Keratinocyte (primary cell): ENCODE data around the gene RNF41. TPM values are rescaled to one million over a fixed set of nuclear protein-coding genes. Genes with fewer than 3 reads are reported as not detected.

Experiments
- DNase-seq: peaks from one replicate; pipeline ENCODE4 v3.0.0-alpha.2; 2011; ENCODE audit warnings: low read depth, missing footprints, low spot score
- FAIRE-seq: peaks from 2 replicates; lab custom pipeline; 2011; peaks lifted over from hg19 to GRCh38; lab: Jason Lieb, UNC
- H2AFZ ChIP-seq: 2 replicates; pipeline ENCODE4 v1.6.0; 2012; ENCODE audit warnings: low read length, control low read depth, inconsistent platforms; ENCODE audit not compliant: control insufficient read depth
- H3K27ac ChIP-seq: 2 replicates; pipeline ENCODE4 v1.5.1; 2011; ENCODE audit warnings: low read length; ENCODE audit not compliant: control insufficient read depth, insufficient read depth
- H3K27me3 ChIP-seq: 3 replicates; pipeline ENCODE4 v1.6.0; 2011; ENCODE audit warnings: low read length; ENCODE audit not compliant: control insufficient read depth, insufficient read depth; ENCODE audit errors: extremely low read depth
- H3K36me3 ChIP-seq, 2 experiments: 2 replicates in 1 of 2; 3 replicates in 1 of 2; pipeline ENCODE4 v1.5.1; 2011; ENCODE audit warnings: low read length in 2 of 2, mild to moderate bottlenecking in 1 of 2; ENCODE audit not compliant: control insufficient read depth in 2 of 2, insufficient read depth in 2 of 2; ENCODE audit errors: extremely low read depth in 1 of 2
- H3K4me1 ChIP-seq: 3 replicates; pipeline ENCODE4 v1.5.1; 2011; ENCODE audit warnings: low read length; ENCODE audit not compliant: control insufficient read depth, insufficient read depth; ENCODE audit errors: extremely low read depth
- H3K4me2 ChIP-seq: 3 replicates; pipeline ENCODE4 v1.6.0; 2011; ENCODE audit warnings: low read depth, low read length; ENCODE audit not compliant: control insufficient read depth, insufficient read depth; ENCODE audit errors: extremely low read depth
- H3K4me3 ChIP-seq, 3 experiments: fragments of 200-600 bp in 1 of 3; sonication (generic) in 1 of 3; 2 replicates in 2 of 3; 3 replicates in 1 of 3; pipeline ENCODE4 v1.5.1; 2011 to 2016; ENCODE audit warnings: low read length in 3 of 3, mild to moderate bottlenecking in 3 of 3, control low read depth in 2 of 3, inconsistent platforms in 1 of 3, low read depth in 1 of 3, mixed read lengths in 1 of 3, mixed run types in 1 of 3, moderate library complexity in 1 of 3; ENCODE audit not compliant: control insufficient read depth in 2 of 3, insufficient read depth in 2 of 3; ENCODE audit errors: extremely low read depth in 1 of 3
- H3K79me2 ChIP-seq: 2 replicates; pipeline ENCODE4 v1.6.0; 2012; ENCODE audit warnings: low read length; ENCODE audit not compliant: control insufficient read depth, insufficient read depth
- H3K9ac ChIP-seq: 3 replicates; pipeline ENCODE4 v1.6.0; 2011; ENCODE audit warnings: low read length; ENCODE audit not compliant: control insufficient read depth, insufficient read depth; ENCODE audit errors: extremely low read depth
- H3K9me1 ChIP-seq: 3 replicates; pipeline ENCODE4 v1.6.0; 2011; ENCODE audit warnings: low read length; ENCODE audit not compliant: control insufficient read depth, insufficient read depth; ENCODE audit errors: extremely low read depth
- H3K9me3 ChIP-seq: 2 replicates; pipeline ENCODE4 v1.5.1; 2012; ENCODE audit warnings: low read depth, low read length; ENCODE audit not compliant: control insufficient read depth
- H4K20me1 ChIP-seq: 3 replicates; pipeline ENCODE4 v1.6.0; 2011; ENCODE audit warnings: low read length; ENCODE audit not compliant: control insufficient read depth, insufficient read depth; ENCODE audit errors: extremely low read depth
- EZH2 ChIP-seq: IDR thresholded peaks from one replicate; pipeline ENCODE4 v1.6.1; 2012; ENCODE audit warnings: inconsistent platforms, mild to moderate bottlenecking, low read length, moderate library complexity
- dilution Hi-C: fragments of 300-500 bp; cut with MboI; formaldehyde crosslinking; loops from one replicate; pipeline ENCODE4 v1.7.0; 2020; ENCODE audit warnings: low sequenced_read_pairs; ENCODE audit not compliant: extremely low pct_ligation_motif_present
- polyA plus RNA-seq, 5 experiments: library from polyadenylated mRNA; depleted of rRNA in 3 of 5; stranded (reverse) in 3 of 5; stranded (forward) in 1 of 5; unstranded in 1 of 5; fragments of >200 nt; gene quantifications; 1 replicate in 1 of 5; 2 replicates in 3 of 5; 3 replicates in 1 of 5; pipeline versions ENCODE4 v1.2.1 to v1.2.3, GENCODE V29; 2011 to 2012; ENCODE audit warnings: missing spikeins in 2 of 5, low read depth in 1 of 5, low replicate concordance in 1 of 5
- TF ChIP-seq, protein P1 (sequence below), 3 experiments: IDR thresholded peaks in 1 of 3; conservative IDR thresholded peaks in 1 of 3; optimal IDR thresholded peaks in 1 of 3; 2 replicates in 2 of 3; 3 replicates in 1 of 3; pipeline versions ENCODE3 to v1.5.1; 2011; ENCODE audit warnings: low read length in 3 of 3, mild to moderate bottlenecking in 3 of 3, moderate library complexity in 2 of 3, control low read depth in 1 of 3, inconsistent platforms in 1 of 3; ENCODE audit not compliant: insufficient read depth in 2 of 3; ENCODE audit errors: extremely low read depth in 1 of 3

The RNF41 gene
- polyA plus RNA-seq, 1 donor (not counting 4 experiments of a cell fraction or from before 2014, with no cell fraction given): 42.2 TPM

DNA sequence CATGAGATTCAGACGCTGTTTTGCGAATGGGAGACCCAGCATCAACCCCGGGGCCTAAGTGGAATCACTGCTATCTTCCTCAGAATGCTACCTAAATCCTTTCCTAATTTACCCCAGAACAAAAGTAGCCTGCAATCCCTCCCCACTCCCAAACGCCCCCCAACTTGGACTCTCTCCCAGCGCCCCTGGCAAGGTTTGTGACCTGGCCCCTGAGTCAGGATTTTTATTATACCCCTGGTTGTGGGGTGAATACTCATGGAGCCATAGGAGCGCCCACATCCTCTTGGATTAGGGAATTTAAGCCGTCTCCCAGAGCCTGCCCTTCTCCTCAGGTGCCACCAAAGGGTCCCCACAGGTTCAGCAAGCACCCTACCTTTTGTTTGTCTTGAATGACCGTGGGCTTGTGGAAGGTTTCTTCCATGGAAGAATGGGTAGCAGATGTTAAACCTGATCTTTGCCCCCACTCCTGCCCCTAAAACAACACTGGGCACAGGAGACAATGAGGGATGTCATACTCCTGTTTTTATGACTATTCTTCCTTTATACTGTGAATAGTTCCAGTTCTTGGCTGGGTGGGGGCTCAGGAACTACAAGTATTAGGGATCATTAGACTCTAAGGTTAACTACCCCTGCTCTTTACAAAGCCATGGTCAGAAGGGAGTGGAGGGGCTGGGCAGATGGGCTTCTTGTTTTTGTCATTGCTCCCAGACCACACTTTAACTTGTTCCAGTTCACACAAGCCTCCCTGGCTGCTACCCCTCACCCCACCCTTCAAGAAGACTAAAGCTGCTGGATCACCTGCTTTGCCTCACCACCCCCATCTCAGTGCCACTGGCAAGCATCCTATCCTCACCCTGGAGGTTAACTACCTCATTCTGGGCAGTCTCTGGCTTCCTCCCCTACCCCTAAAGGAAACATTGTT is 68.7 kb downstream of the RNF41 start:
- no peak for FAIRE-seq
- Histone ChIP-seq H3K27ac (peak overlapping the region; percentile 89), H3K79me2 (no peaks in the 10 kb centered on the region), H3K9me3 (no peaks in the 10 kb centered on the region), H3K4me2 (peak overlapping the region; percentile 99), H3K9ac (peak overlapping the region; percentile 87), H3K4me1 (peaks cover 19% of the 10 kb centered on the region), H4K20me1 (no peaks in the 10 kb centered on the region), H3K4me3 (peak overlapping the region; percentile 54 to 84 (median 74)), H2AFZ (peak overlapping the region; percentile 84), H3K27me3 (no peaks in the 10 kb centered on the region), H3K36me3 (peaks cover 0 to 6% of the 10 kb centered on the region in 2 experiments), H3K9me1 (no peaks in the 10 kb centered on the region)
- dilution Hi-C loops: no loop called here
- DNase-seq: no peak
- TF ChIP-seq, protein P1, sequence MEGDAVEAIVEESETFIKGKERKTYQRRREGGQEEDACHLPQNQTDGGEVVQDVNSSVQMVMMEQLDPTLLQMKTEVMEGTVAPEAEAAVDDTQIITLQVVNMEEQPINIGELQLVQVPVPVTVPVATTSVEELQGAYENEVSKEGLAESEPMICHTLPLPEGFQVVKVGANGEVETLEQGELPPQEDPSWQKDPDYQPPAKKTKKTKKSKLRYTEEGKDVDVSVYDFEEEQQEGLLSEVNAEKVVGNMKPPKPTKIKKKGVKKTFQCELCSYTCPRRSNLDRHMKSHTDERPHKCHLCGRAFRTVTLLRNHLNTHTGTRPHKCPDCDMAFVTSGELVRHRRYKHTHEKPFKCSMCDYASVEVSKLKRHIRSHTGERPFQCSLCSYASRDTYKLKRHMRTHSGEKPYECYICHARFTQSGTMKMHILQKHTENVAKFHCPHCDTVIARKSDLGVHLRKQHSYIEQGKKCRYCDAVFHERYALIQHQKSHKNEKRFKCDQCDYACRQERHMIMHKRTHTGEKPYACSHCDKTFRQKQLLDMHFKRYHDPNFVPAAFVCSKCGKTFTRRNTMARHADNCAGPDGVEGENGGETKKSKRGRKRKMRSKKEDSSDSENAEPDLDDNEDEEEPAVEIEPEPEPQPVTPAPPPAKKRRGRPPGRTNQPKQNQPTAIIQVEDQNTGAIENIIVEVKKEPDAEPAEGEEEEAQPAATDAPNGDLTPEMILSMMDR (optimal IDR thresholded peaks at IDR 0.05 in 1 of 3, IDR thresholded peaks at IDR 0.05 in 1 of 3, conservative IDR thresholded peaks at IDR 0.05 in 1 of 3; ENCODE audit: extremely low read depth in 1 of 3, insufficient read depth in 2 of 3, low read length in 3 of 3): no peak
- TF ChIP-seq EZH2: no peak

Other genes starting within 250 kb of the RNF41 start
- 132 to 162 TPM (median 138 TPM) in 3 replicates for gene RAB5B, start 247.8 kb downstream of the RNF41 start, polyA plus RNA-seq
- 9.0 to 10.8 TPM (median 9.4 TPM) in 3 replicates for gene SUOX, start 224.6 kb downstream of the RNF41 start, polyA plus RNA-seq
- gene IKZF4, start 200.9 kb downstream of the RNF41 start, polyA plus RNA-seq: 0.97 to 1.8 TPM (median 1.1 TPM) in 3 replicates
- gene RPS26, start 180.0 kb downstream of the RNF41 start, polyA plus RNA-seq: 663 to 1,841 TPM (median 663 TPM) in 3 replicates
- 13.6 to 19.8 TPM (median 16.4 TPM) in 3 replicates for gene ERBB3, start 141.8 kb downstream of the RNF41 start, polyA plus RNA-seq
- gene PA2G4, start 117.4 kb downstream of the RNF41 start, polyA plus RNA-seq: 247 to 505 TPM (median 480 TPM) in 3 replicates
- gene RPL41, start 105.3 kb downstream of the RNF41 start, polyA plus RNA-seq: 7,566 to 10,481 TPM (median 10,062 TPM) in 3 replicates
- 0.81 to 1.0 TPM (median 0.85 TPM) in 3 replicates for gene ZC3H10, start 103.7 kb downstream of the RNF41 start, polyA plus RNA-seq
- 140 to 205 TPM (median 141 TPM) in 3 replicates for gene ESYT1, start 93.7 kb downstream of the RNF41 start, polyA plus RNA-seq
- gene MYL6B, start 69.3 kb downstream of the RNF41 start, polyA plus RNA-seq: 42.3 to 44.9 TPM (median 44.9 TPM) in 3 replicates
- gene MYL6, start 63.6 kb downstream of the RNF41 start, polyA plus RNA-seq: 3,666 to 4,542 TPM (median 4,521 TPM) in 3 replicates
- 23.3 to 37.6 TPM (median 32.5 TPM) in 3 replicates for gene SMARCC2, start 32.4 kb downstream of the RNF41 start, polyA plus RNA-seq
- 45.6 to 53.5 TPM (median 53.0 TPM) in 3 replicates for gene NABP2, start 2.4 kb upstream of the RNF41 start, polyA plus RNA-seq
- gene SLC39A5, start 8.1 kb upstream of the RNF41 start, polyA plus RNA-seq: 0.09 TPM in 1 of 3 replicates, not detected in the others
- gene ANKRD52, start 36.5 kb upstream of the RNF41 start, polyA plus RNA-seq: 14.0 to 21.0 TPM (median 15.2 TPM) in 3 replicates
- gene COQ10A, start 45.0 kb upstream of the RNF41 start, polyA plus RNA-seq: 7.5 to 12.1 TPM (median 11.6 TPM) in 3 replicates
- 54.3 to 197 TPM (median 105 TPM) in 3 replicates for gene CS, start 78.4 kb upstream of the RNF41 start, polyA plus RNA-seq
- 122 to 162 TPM (median 160 TPM) in 3 replicates for gene CNPY2, start 94.1 kb upstream of the RNF41 start, polyA plus RNA-seq
- 20.0 to 26.3 TPM (median 26.2 TPM) in 3 replicates for gene PAN2, start 112.1 kb upstream of the RNF41 start, polyA plus RNA-seq
- 0.68 to 1.6 TPM (median 1.5 TPM) in 3 replicates for gene IL23A, start 117.0 kb upstream of the RNF41 start, polyA plus RNA-seq
- 95.8 to 120 TPM (median 109 TPM) in 3 replicates for gene STAT2, start 138.2 kb upstream of the RNF41 start, polyA plus RNA-seq
- not detected in 3 replicates for gene APOF, start 140.9 kb upstream of the RNF41 start, polyA plus RNA-seq
- 1.4 to 3.5 TPM (median 2.6 TPM) in 3 replicates for gene TIMELESS, start 227.5 kb upstream of the RNF41 start, polyA plus RNA-seq
- gene MIP, start 232.7 kb upstream of the RNF41 start, polyA plus RNA-seq: not detected in 3 replicates
- gene SPRYD4, start 246.7 kb upstream of the RNF41 start, polyA plus RNA-seq: 2.1 to 3.3 TPM (median 3.1 TPM) in 3 replicates